Stimulated activated CD4-positive, alpha-beta T cell treated with anti-CD3 and anti-CD28 coated beads, Interleukin-1b, Interleukin-23, amount 100 ng/mL, for 24 hours (primary cell): ENCODE data around the gene SLC15A4.
"Not testable (repeated sequence)": the region's sequence is repeated elsewhere in the genome, so short reads cannot be mapped to it uniquely, and the experiment has no call there.

ENCODE experiments used
- DNase-seq, 4 experiments: peaks; one replicate each; pipeline ENCODE4 v3.0.0-alpha.2; 2020; ENCODE audit warnings: low read depth in 4 of 4, low spot score in 1 of 4

Gene SLC15A4

GRCh38 chr12:128823916-128824839, at the start of gene SLC15A4:
TSS of gene SLC15A4 (minus strand) at chr12:128823958. CDS start at chr12:128823943, 15 bp downstream.
- DNase-seq, result peak; percentile 71 to 94 (median 84)

GRCh38 chr12:128872303-128872702, 48.5 kb upstream of the SLC15A4 start:
- DNase-seq, result no peak

GRCh38 chr12:128871516-128871892, 47.7 kb upstream of the SLC15A4 start:
- no peak for DNase-seq

GRCh38 chr12:128867466-128867865, 43.7 kb upstream of the SLC15A4 start:
- DNase-seq, result no peak

GRCh38 chr12:128864516-128865186, 40.9 kb upstream of the SLC15A4 start:
- DNase-seq, result no peak

- no peak for DNase-seq
Measured at GRCh38 chr12:128863957-128864356, 40.2 kb upstream of the SLC15A4 start.

- no peak for DNase-seq
Measured at GRCh38 chr12:128861226-128862016, 37.7 kb upstream of the SLC15A4 start.

GRCh38 chr12:128859311-128859710, 35.6 kb upstream of the SLC15A4 start:
- DNase-seq, result no peak

- no peak for DNase-seq
Measured at GRCh38 chr12:128857133-128857763, 33.5 kb upstream of the SLC15A4 start.

GRCh38 chr12:128856791-128857078, 33.0 kb upstream of the SLC15A4 start:
- no peak for DNase-seq

GRCh38 chr12:128856035-128856790, 32.5 kb upstream of the SLC15A4 start:
- DNase-seq, result no peak

GRCh38 chr12:128853600-128854197, 29.9 kb upstream of the SLC15A4 start:
- DNase-seq, result no peak

- no peak for DNase-seq
Measured at GRCh38 chr12:128852885-128853599, 29.3 kb upstream of the SLC15A4 start, which contains the start of gene GLT1D1. TSS of gene GLT1D1 (plus strand) at chr12:128853478. CDS start at chr12:128853582, 104 bp downstream.

GRCh38 chr12:128852026-128852698, 28.4 kb upstream of the SLC15A4 start:
- no peak for DNase-seq

- DNase-seq, result not testable (repeated sequence)
Measured at GRCh38 chr12:128851429-128851828, 27.7 kb upstream of the SLC15A4 start.

- DNase-seq, result no peak
Measured at GRCh38 chr12:128850400-128850799, 26.6 kb upstream of the SLC15A4 start.

GRCh38 chr12:128849806-128850205, 26.0 kb upstream of the SLC15A4 start:
- DNase-seq, result not testable (repeated sequence)

- no peak for DNase-seq
Measured at GRCh38 chr12:128848371-128848770, 24.6 kb upstream of the SLC15A4 start.

GRCh38 chr12:128846671-128847070, 22.9 kb upstream of the SLC15A4 start:
- not testable (repeated sequence) for DNase-seq
